Left lung (tissue), 10 donors: ENCODE measurements around the gene BRD7. TPM values are rescaled to one million over a fixed set of nuclear protein-coding genes. Genes with fewer than 3 reads are reported as not detected.

Experiments used
- ATAC-seq: fragments of 200-7000 bp; cut with Tn5 transposase; one replicate; pipeline ENCODE4 v1.9.1; 2020; ENCODE audit warnings: moderate library complexity
- DNase-seq, 4 donors: peaks; one replicate each; pipeline ENCODE4 v3.0.0-alpha.2; 2013 to 2020
- H3K27ac ChIP-seq, 2 donors: fragments of 200-600 bp; sonication (generic) in 1 of 2; one replicate each; pipeline versions ENCODE4 v1.5.0 to v1.8.0; 2020 to 2021
- H3K27me3 ChIP-seq, 2 donors: fragments of 200-600 bp; sonication (generic) in 1 of 2; one replicate each; pipeline versions ENCODE4 v1.5.0 to v1.8.0; 2020 to 2021
- H3K36me3 ChIP-seq, 2 donors: fragments of 200-600 bp; sonication (generic) in 1 of 2; one replicate each; pipeline versions ENCODE4 v1.5.0 to v1.8.0; 2020 to 2021
- H3K4me1 ChIP-seq, 2 donors: fragments of 200-600 bp; one replicate each; pipeline ENCODE4 v1.8.0; 2021
- H3K4me3 ChIP-seq, 2 donors: fragments of 200-600 bp; sonication (generic) in 1 of 2; one replicate each; pipeline versions ENCODE4 v1.5.0 to v1.8.0; 2020 to 2021; ENCODE audit warnings: mild to moderate bottlenecking in 1 of 2
- H3K9me3 ChIP-seq, 2 donors: fragments of 200-600 bp; sonication (generic) in 1 of 2; one replicate each; pipeline versions ENCODE4 v1.5.0 to v1.8.0; 2020 to 2021
- intact Hi-C, 2 donors: fragments of 100-400 bp; cut with DNase I; formaldehyde crosslinking; loops; one replicate each; pipeline versions ENCODE4 v1.11.2 to v1.14.2; 2022
- polyA plus RNA-seq, 6 donors: library from polyadenylated mRNA; unstranded; fragments of 120-200 nt; gene quantifications; one replicate each; pipeline ENCODE4 v1.2.1, GENCODE V29; 2013; ENCODE audit not compliant: insufficient read length in 6 of 6
- total RNA-seq, 2 donors: library from RNA; stranded (reverse); fragmentation: NEBNext Ultra II Directional; extraction: Animal tissue kit (Norgen Biotek cat#: 25700); gene quantifications; one replicate each; pipeline ENCODE4 v1.2.1, GENCODE V29; 2021
- TF ChIP-seq, protein P1 (sequence below), 2 donors: fragments of 200-600 bp; sonication (generic) in 1 of 2; IDR thresholded peaks; one replicate each; pipeline versions ENCODE4 v1.5.0 to v1.8.0; 2021; ENCODE audit warnings: antibody characterized with exemption in 2 of 2
- donor health status: DM: no; HTN: yes; CAD: no.
- donor health status: DM: no; HTN: no; CAD: no.

The BRD7 gene
- total and polyA plus RNA-seq, 8 donors, result 59.8 to 113 (median 97.6) TPM

DNA sequence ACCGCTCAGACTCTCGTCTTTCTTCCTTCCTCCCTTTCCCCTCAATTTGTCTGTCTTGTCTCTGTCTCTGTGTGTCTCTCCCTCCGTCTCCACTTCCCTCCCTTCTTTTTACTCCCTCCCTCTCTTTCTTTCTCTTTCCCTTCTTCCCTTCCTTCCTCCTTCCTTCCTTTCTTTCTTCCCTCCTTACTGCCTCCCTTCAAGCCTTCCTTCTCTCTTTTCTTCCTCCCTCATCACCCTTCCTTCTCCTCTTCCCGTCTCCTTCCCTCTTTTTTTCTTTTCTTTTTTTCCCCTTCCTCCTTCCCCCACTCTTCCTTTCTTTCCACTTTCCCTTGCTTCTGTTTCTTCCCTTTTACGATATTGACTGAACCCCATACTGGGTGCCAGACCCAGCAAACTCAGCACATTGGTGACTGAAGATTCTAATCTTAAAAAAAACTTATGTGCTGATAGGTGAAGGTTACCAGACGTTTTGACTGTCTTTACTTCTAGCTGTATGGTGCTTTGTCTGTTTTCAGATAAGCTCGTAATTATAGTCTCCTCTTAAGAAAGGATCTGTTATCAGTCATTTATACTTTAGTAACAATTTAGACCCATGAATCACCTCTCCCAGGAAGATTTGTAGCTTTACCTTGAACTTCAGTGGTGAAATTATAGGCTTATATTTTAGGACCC, 481 bp upstream of the BRD7 start:
- Histone ChIP-seq H3K27me3 (no peaks in the 10 kb centered on the region), H3K4me3 (peak overlapping the region; percentile 19 to 99), H3K9me3 (no peaks in the 10 kb centered on the region), H3K27ac (peak overlapping the region in 1 of 2 donors; percentile 24), H3K36me3 (peaks cover 0 to 3% of the 10 kb centered on the region in 2 donors), H3K4me1 (peaks cover 14 to 40% of the 10 kb centered on the region in 2 donors)
- TF ChIP-seq, protein P1, sequence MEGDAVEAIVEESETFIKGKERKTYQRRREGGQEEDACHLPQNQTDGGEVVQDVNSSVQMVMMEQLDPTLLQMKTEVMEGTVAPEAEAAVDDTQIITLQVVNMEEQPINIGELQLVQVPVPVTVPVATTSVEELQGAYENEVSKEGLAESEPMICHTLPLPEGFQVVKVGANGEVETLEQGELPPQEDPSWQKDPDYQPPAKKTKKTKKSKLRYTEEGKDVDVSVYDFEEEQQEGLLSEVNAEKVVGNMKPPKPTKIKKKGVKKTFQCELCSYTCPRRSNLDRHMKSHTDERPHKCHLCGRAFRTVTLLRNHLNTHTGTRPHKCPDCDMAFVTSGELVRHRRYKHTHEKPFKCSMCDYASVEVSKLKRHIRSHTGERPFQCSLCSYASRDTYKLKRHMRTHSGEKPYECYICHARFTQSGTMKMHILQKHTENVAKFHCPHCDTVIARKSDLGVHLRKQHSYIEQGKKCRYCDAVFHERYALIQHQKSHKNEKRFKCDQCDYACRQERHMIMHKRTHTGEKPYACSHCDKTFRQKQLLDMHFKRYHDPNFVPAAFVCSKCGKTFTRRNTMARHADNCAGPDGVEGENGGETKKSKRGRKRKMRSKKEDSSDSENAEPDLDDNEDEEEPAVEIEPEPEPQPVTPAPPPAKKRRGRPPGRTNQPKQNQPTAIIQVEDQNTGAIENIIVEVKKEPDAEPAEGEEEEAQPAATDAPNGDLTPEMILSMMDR (IDR thresholded peaks at IDR 0.05), result no peak
- ATAC-seq, result no peak
- no peak for DNase-seq
- intact Hi-C loops, result no loop called here

DNA sequence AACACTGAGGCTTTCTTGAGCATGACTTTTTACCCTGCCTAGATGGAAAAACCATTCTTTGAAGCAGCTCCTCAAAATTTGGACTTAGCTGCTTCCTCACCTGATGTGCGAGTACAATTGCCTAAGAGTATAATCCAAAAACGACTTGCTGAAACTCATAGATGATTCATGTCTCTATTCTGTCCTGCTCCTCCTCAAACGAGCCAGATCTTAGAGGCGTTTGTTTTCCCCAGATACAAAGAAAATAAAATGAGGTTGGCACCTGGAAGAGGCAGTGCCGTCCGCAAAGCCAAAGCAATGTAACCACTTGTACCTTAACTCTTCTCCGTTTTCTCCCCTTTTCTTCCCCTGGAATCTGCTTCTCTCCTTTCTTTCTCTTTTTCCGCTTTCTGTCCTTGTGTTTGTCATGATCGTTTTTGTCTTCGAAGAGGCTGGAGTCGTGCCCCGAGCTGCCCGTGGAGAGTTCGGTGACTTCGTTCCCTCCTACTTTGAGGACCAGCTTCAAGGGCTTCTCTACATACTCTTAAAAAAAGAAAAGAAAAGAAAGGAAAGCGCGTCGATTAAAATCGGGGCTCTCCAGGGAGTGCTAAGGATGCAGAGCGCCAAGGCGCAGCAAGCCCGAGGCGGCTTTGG, 895 bp downstream of the BRD7 start:
- peaks cover 14 to 42% of the 10 kb centered on the region in 2 donors for H3K4me1 ChIP-seq
- ATAC-seq (no peak), DNase-seq (no peak)
- TF ChIP-seq, protein P1 (IDR thresholded peaks at IDR 0.05), result no peak
- H3K27me3 ChIP-seq, result no peaks in the 10 kb centered on the region
- peak overlapping the region; percentile 96 to 99 for H3K4me3 ChIP-seq
- H3K36me3 ChIP-seq, result peaks cover 0 to 17% of the 10 kb centered on the region in 2 donors
- H3K9me3 ChIP-seq, result no peaks in the 10 kb centered on the region
- peak overlapping the region in 1 of 2 donors; percentile 76 for H3K27ac ChIP-seq
- intact Hi-C loops, result no loop called here

DNA sequence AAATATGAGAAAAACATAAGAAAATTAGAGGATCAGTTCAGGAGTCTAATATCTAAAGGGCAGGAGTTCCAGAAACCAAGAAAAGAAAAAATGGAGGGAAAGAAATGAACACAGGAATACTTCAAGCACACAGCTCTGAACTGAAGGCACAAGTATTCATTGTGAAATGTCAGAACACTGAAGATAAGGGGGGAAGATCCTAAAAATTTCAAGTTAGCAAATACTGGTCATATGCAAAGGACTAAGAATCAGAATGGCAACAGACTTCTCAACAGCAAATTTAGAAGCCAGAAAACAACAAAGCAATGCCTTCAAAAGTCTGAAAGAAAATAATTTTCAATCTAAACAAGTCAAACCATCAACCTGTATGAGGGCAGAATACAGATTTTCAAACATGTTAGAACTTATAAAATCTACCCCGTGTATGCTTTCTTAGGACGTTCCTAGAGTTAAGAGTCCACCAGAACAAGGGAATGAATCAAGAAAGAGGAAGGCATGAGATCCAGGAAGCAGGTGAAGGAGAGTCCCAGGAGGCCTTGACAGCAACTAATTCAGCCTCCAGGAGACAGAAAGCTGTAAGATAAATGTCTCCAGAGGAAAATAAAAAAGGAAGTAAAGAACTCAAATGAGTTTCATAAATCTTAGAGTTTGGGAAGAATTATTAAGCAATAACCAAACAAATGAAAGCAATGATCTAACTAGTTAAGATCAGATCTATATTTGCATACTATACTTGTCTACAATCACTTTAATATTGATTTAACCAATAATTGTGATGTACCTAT, 2.8 kb downstream of the BRD7 start:
- ATAC-seq (no peak), DNase-seq (no peak)
- H3K4me3 ChIP-seq, result no peak overlapping the region
- H3K27ac ChIP-seq, result no peak overlapping the region
- intact Hi-C loops, result no loop called here
- H3K9me3 ChIP-seq, result no peaks in the 10 kb centered on the region
- H3K27me3 ChIP-seq, result no peaks in the 10 kb centered on the region
- TF ChIP-seq, protein P1 (IDR thresholded peaks at IDR 0.05), result no peak
- peaks cover 0 to 26% of the 10 kb centered on the region in 2 donors for H3K36me3 ChIP-seq
- peaks cover 14 to 42% of the 10 kb centered on the region in 2 donors for H3K4me1 ChIP-seq

DNA sequence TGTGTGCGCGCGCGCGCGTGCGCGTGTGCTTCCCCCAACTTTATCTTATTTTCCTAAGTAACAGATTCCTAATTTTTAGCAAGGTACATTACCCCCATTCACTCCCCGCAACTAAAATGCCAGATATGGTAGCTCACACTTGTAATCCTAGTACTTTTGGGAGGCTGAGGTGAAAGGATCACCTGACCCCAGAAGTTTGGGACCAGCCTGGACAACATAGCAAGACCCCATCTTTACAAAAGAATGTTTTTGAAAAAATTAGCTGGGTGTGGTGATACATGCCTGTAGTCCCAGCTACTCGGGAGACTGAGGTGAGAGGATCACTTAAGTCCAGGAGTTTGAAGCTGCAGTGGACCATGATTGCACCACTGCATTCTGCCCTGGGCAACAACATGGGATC, 5.1 kb downstream of the BRD7 start:
- DNase-seq (no peak), ATAC-seq (no peak)
- H3K4me1 ChIP-seq, result peaks cover 19 to 50% of the 10 kb centered on the region in 2 donors
- H3K36me3 ChIP-seq, result peaks cover 0 to 39% of the 10 kb centered on the region in 2 donors
- no peak overlapping the region for H3K27ac ChIP-seq
- intact Hi-C loops, result no loop called here
- H3K9me3 ChIP-seq, result no peaks in the 10 kb centered on the region
- TF ChIP-seq, protein P1 (IDR thresholded peaks at IDR 0.05), result no peak
- no peak overlapping the region for H3K4me3 ChIP-seq
- no peaks in the 10 kb centered on the region for H3K27me3 ChIP-seq

DNA sequence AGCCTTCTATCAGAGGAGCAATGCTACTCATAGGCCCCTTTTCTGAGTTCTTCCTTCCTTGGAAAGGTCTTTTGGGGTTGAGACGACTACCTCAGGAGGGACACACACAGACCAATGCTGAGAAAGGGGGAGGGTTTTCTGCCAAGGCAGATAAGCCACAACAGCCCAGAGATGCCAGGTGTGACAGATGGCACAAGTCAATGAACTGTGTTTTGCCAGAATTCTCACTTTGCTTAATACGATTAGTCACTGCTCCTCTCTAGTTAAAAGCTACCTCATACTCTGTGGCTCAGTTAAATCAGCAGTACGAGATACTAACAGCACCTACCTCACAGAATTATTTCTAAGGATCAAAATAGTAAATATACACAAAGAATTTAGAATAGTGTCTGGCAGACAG, 8.0 kb downstream of the BRD7 start:
- ATAC-seq, result no peak

More for the DNA sequence above, 8.0 kb downstream of the BRD7 start:
- Histone ChIP-seq H3K4me3 (no peak overlapping the region), H3K9me3 (no peaks in the 10 kb centered on the region), H3K36me3 (peaks cover 0 to 48% of the 10 kb centered on the region in 2 donors), H3K27ac (no peak overlapping the region), H3K4me1 (peaks cover 5 to 27% of the 10 kb centered on the region in 2 donors), H3K27me3 (no peaks in the 10 kb centered on the region)
- no peak for DNase-seq
- intact Hi-C loops, result no loop called here
- TF ChIP-seq, protein P1 (IDR thresholded peaks at IDR 0.05), result no peak
